Endothelial cell of umbilical vein (primary cell): ENCODE measurements around the gene RSF1. TPM values are rescaled to one million over a fixed set of nuclear protein-coding genes. Genes with fewer than 3 reads are reported as not detected.

ENCODE experiments used
- BruUV-seq: library from RNA; stranded (reverse); fragments of 400-500 nt; replicated peaks from 2 replicates; lab custom pipeline; 2021; lab: Mats Ljungman, UMichigan
- CTCF ChIA-PET: fragments of 300-600, 350-600 bp; sonication (Branson Sonifier 250); formaldehyde crosslinking; loops from one replicate; lab custom pipeline; 2021; ENCODE audit warnings: antibody characterized with exemption, inconsistent platforms; lab: Charles Lee
- POLR2A ChIA-PET: fragments of 300-600, 350-600 bp; sonication (Branson Sonifier 250); formaldehyde crosslinking; loops from one replicate; lab custom pipeline; 2021; ENCODE audit warnings: antibody characterized with exemption, inconsistent platforms; lab: Charles Lee
- DNase-seq: peaks from one replicate; pipeline ENCODE4 v3.0.0-alpha.2; 2011; ENCODE audit warnings: low read depth, low spot score
- FAIRE-seq: peaks from 2 replicates; lab custom pipeline; 2011; peaks lifted over from hg19 to GRCh38; lab: Jason Lieb, UNC
- H2AFZ ChIP-seq: 2 replicates; pipeline ENCODE4 v1.6.0; 2012; ENCODE audit warnings: low read depth, low read length, control low read depth, inconsistent platforms
- H3K27ac ChIP-seq: 2 replicates; pipeline ENCODE4 v1.5.1; 2011; ENCODE audit warnings: low read depth, mild to moderate bottlenecking, control low read depth, low read length, moderate library complexity; ENCODE audit not compliant: insufficient read depth
- H3K27me3 ChIP-seq, 2 experiments: 2 replicates each; pipeline versions ENCODE4 v1.6.0 to v1.6.1; 2011; ENCODE audit warnings: low read length in 2 of 2, mixed read lengths in 1 of 2; ENCODE audit not compliant: control insufficient read depth in 2 of 2, insufficient read depth in 2 of 2
- H3K36me3 ChIP-seq, 2 experiments: 2 replicates in 1 of 2; 3 replicates in 1 of 2; pipeline ENCODE4 v1.5.1; 2011; ENCODE audit warnings: low read length in 2 of 2, mild to moderate bottlenecking in 1 of 2, moderate library complexity in 1 of 2; ENCODE audit not compliant: control insufficient read depth in 2 of 2, insufficient read depth in 2 of 2; ENCODE audit errors: extremely low read depth in 1 of 2
- H3K4me1 ChIP-seq: 3 replicates; pipeline ENCODE4 v1.5.1; 2011; ENCODE audit warnings: mild to moderate bottlenecking, low read length; ENCODE audit not compliant: control insufficient read depth, insufficient read depth; ENCODE audit errors: extremely low read depth
- H3K4me2 ChIP-seq: 2 replicates; pipeline ENCODE4 v1.6.1; 2011; ENCODE audit warnings: low read length, control low read depth, mixed read lengths; ENCODE audit not compliant: insufficient read depth
- H3K4me3 ChIP-seq, 3 experiments: fragments of 200-600 bp in 1 of 3; sonication (generic), shearing (Covaris generic) in 1 of 3; replicated peaks in 1 of 3; 2 replicates each; pipeline ENCODE4 v1.5.1; 2011 to 2016; ENCODE audit warnings: control low read depth in 3 of 3, low read length in 3 of 3, mild to moderate bottlenecking in 2 of 3, inconsistent platforms in 1 of 3, low read depth in 1 of 3, moderate library complexity in 1 of 3; ENCODE audit not compliant: insufficient read depth in 1 of 3
- H3K79me2 ChIP-seq: 2 replicates; pipeline ENCODE4 v1.6.0; 2012; ENCODE audit warnings: low read length, inconsistent platforms; ENCODE audit not compliant: control insufficient read depth, insufficient read depth
- H3K9ac ChIP-seq: replicated peaks from 2 replicates; pipeline ENCODE3; 2011; ENCODE audit warnings: low read length, control low read depth; ENCODE audit not compliant: insufficient read depth; ENCODE audit errors: extremely low read depth
- H3K9me1 ChIP-seq: replicated peaks from 3 replicates; pipeline ENCODE4 v1.6.0; 2011; ENCODE audit warnings: mild to moderate bottlenecking, low read length; ENCODE audit not compliant: control insufficient read depth, insufficient read depth; ENCODE audit errors: extremely low read depth
- H3K9me3 ChIP-seq: replicated peaks from 2 replicates; pipeline ENCODE4 v1.5.1; 2012; ENCODE audit warnings: low read length, inconsistent platforms; ENCODE audit not compliant: control insufficient read depth, insufficient read depth
- H4K20me1 ChIP-seq: replicated peaks from 2 replicates; pipeline ENCODE3; 2011; ENCODE audit warnings: mild to moderate bottlenecking, low read length; ENCODE audit not compliant: control insufficient read depth, insufficient read depth; ENCODE audit errors: extremely low read depth
- CTCF ChIP-seq, 2 donors: IDR thresholded peaks; 1 replicate in 1 of 2; 2 replicates in 1 of 2; pipeline ENCODE4 v1.5.1; 2011; ENCODE audit warnings: low read length in 2 of 2, mild to moderate bottlenecking in 2 of 2, moderate library complexity in 2 of 2, control low read depth in 1 of 2, inconsistent platforms in 1 of 2, low read depth in 1 of 2; ENCODE audit not compliant: insufficient read depth in 1 of 2; ENCODE audit errors: extremely low read depth in 1 of 2
- EZH2 ChIP-seq: IDR thresholded peaks from 2 replicates; pipeline ENCODE4 v1.6.1; 2012; ENCODE audit warnings: borderline replicate concordance, low read depth, mild to moderate bottlenecking, moderate library complexity, low read length, inconsistent platforms; ENCODE audit not compliant: severe bottlenecking
- FOS ChIP-seq: IDR thresholded peaks from 2 replicates; pipeline ENCODE4 v1.6.1; 2011; ENCODE audit warnings: mild to moderate bottlenecking, low read length, moderate library complexity, borderline replicate concordance; ENCODE audit not compliant: insufficient read depth
- GATA2 ChIP-seq: IDR thresholded peaks from 2 replicates; pipeline ENCODE4 v1.7.0; 2011; ENCODE audit warnings: low read depth, mild to moderate bottlenecking, moderate library complexity, mixed read lengths, low read length; ENCODE audit not compliant: insufficient read length, insufficient read depth
- JUN ChIP-seq: IDR thresholded peaks from 2 replicates; pipeline ENCODE4 v1.6.1; 2011; ENCODE audit warnings: borderline replicate concordance, low read depth; ENCODE audit not compliant: insufficient read length, insufficient read depth
- MAX ChIP-seq: IDR thresholded peaks from 2 replicates; pipeline ENCODE4 v1.6.1; 2011; ENCODE audit not compliant: insufficient read depth, insufficient read length
- MYC ChIP-seq: IDR thresholded peaks from one replicate; pipeline ENCODE4 v1.6.1; 2011; ENCODE audit warnings: mild to moderate bottlenecking, low read depth, low read length
- POLR2A ChIP-seq: IDR thresholded peaks from 2 replicates; pipeline ENCODE4 v1.6.1; 2012; ENCODE audit warnings: low read depth, mild to moderate bottlenecking, control low read depth, low read length
- POLR2AphosphoS5 ChIP-seq: IDR thresholded peaks from 2 replicates; pipeline ENCODE4 v1.6.1; 2012; ENCODE audit warnings: low read depth, mild to moderate bottlenecking, control low read depth, low read length, moderate library complexity; ENCODE audit not compliant: insufficient read depth
- dilution Hi-C: fragments of 300-500 bp; cut with MboI; formaldehyde crosslinking; loops from one replicate; pipeline ENCODE4 v1.15.0; 2019; ENCODE audit warnings: low sequenced_read_pairs; ENCODE audit not compliant: extremely low pct_ligation_motif_present
- intact Hi-C: fragments of 100-400 bp; cut with micrococcal nuclease; formaldehyde crosslinking; loops from one replicate; pipeline ENCODE4 v1.10.0; 2022
- polyA plus RNA-seq, 4 experiments: library from polyadenylated mRNA; depleted of rRNA in 3 of 4; stranded (reverse) in 3 of 4; unstranded in 1 of 4; fragments of >200 nt; gene quantifications; 2 replicates each; pipeline versions ENCODE4 v1.2.1 to v1.2.3, GENCODE V29; 2011 to 2012; ENCODE audit warnings: missing spikeins in 1 of 4
- total RNA-seq: library from RNA; stranded (reverse); gene quantifications from 2 replicates; pipeline ENCODE4 v1.2.3, GENCODE V29; 2021

RSF1 gene
- total and polyA plus RNA-seq, 2 donors (not counting 3 experiments of a cell fraction or from before 2014, with no cell fraction given): 10.0 to 55.1 TPM

GRCh38 chr11:77665240-77665965 lies 155.1 kb downstream of the RSF1 start:
- Histone ChIP-seq H3K79me2 (no peaks in the 10 kb centered on the region), H2AFZ (no peak overlapping the region), H3K9ac (no peak overlapping the region), H4K20me1 (no peaks in the 10 kb centered on the region), H3K9me1 (no peaks in the 10 kb centered on the region), H3K27ac (no peak overlapping the region), H3K4me3 (no peak overlapping the region), H3K9me3 (no peaks in the 10 kb centered on the region), H3K4me2 (no peak overlapping the region), H3K27me3 (no peaks in the 10 kb centered on the region), H3K36me3 (peaks cover 3 to 14% of the 10 kb centered on the region in 2 experiments), H3K4me1 (peaks cover under 1% of the 10 kb centered on the region)
- intact Hi-C loops: no loop called here
- ChIA-PET POLR2A (no interaction called here), CTCF (no interaction called here)
- FAIRE-seq: no peak
- dilution Hi-C loops: no loop called here
- BruUV-seq: no TSS peak
- TF ChIP-seq MYC: no peak
- TF ChIP-seq POLR2AphosphoS5: no peak
- TF ChIP-seq POLR2A: no peak
- TF ChIP-seq EZH2: no peak
- no peak for TF ChIP-seq GATA2
- TF ChIP-seq JUN: no peak
- TF ChIP-seq CTCF (IDR thresholded peaks at IDR 0.05; ENCODE audit: extremely low read depth in 1 of 2, insufficient read depth in 1 of 2, low read depth in 1 of 2, low read length in 2 of 2): no peak
- TF ChIP-seq FOS: no peak
- TF ChIP-seq MAX: no peak
- DNase-seq: peak; percentile 45
